Activated CD4-positive, alpha-beta T cell treated with anti-CD3 and anti-CD28 coated beads for 36 hours (primary cell): ENCODE data around the gene CTSC. TPM values are rescaled to one million over a fixed set of nuclear protein-coding genes. Genes with fewer than 3 reads are reported as not detected.

Experiments
- ATAC-seq: fragments of 200-7000 bp; cut with Tn5 transposase; one replicate; pipeline ENCODE4 v1.10.0; 2021; ENCODE audit warnings: mild to moderate bottlenecking, moderate library complexity
- CTCF ChIA-PET: fragments of 350-600 bp; sonication (Branson Sonifier 250); formaldehyde crosslinking; loops from one replicate; lab custom pipeline; 2021; ENCODE audit warnings: antibody characterized with exemption; lab: Charles Lee
- POLR2A ChIA-PET: fragments of 350-600 bp; sonication (Branson Sonifier 250); formaldehyde crosslinking; loops from one replicate; lab custom pipeline; 2021; ENCODE audit warnings: antibody characterized with exemption, inconsistent platforms; lab: Charles Lee
- DNase-seq: peaks from one replicate; pipeline ENCODE4 v3.0.0-alpha.2; 2020
- H3K27ac Mint-ChIP-seq: one replicate; pipeline ENCODE4 v1.8.0; 2021; ENCODE audit warnings: mixed read lengths
- H3K27me3 Mint-ChIP-seq: one replicate; pipeline ENCODE4 v1.8.0; 2021; ENCODE audit warnings: mixed read lengths
- H3K36me3 Mint-ChIP-seq: one replicate; pipeline ENCODE4 v1.8.0; 2021; ENCODE audit warnings: low read depth, mixed read lengths
- H3K4me1 Mint-ChIP-seq: one replicate; pipeline ENCODE4 v1.8.0; 2021; ENCODE audit warnings: mixed read lengths
- H3K4me3 Mint-ChIP-seq: one replicate; pipeline ENCODE4 v1.8.0; 2021; ENCODE audit warnings: mild to moderate bottlenecking, moderate library complexity, mixed read lengths
- H3K9me3 Mint-ChIP-seq: one replicate; pipeline ENCODE4 v1.8.0; 2021; ENCODE audit warnings: low read depth, mixed read lengths
- intact Hi-C, 2 experiments: fragments of 100-400 bp; cut with DNase I in 1 of 2; cut with micrococcal nuclease in 1 of 2; formaldehyde crosslinking; loops; one replicate each; pipeline versions ENCODE4 v1.14.2 to v1.15.1; 2022 to 2024; cut with DNase I, micrococcal nuclease
- total RNA-seq, 2 experiments: library from RNA; stranded (reverse); gene quantifications; one replicate each; pipeline ENCODE4 v1.2.3, GENCODE V29; 2021

CTSC gene
- total RNA-seq, 2 experiments from 2014 or later: 53.1 to 59.4 TPM

- Mint-ChIP-seq H3K9me3 (no peaks in the 10 kb centered on the region), H3K4me3 (no peak overlapping the region), H3K36me3 (peaks cover 2% of the 10 kb centered on the region), H3K4me1 (peaks cover 38% of the 10 kb centered on the region), H3K27me3 (no peaks in the 10 kb centered on the region), H3K27ac (no peak overlapping the region)
- intact Hi-C loops: no loop called here
- CTCF ChIA-PET: interaction anchor here (0.8 kb wide), 1 partner anchor 16 kb away, joined by 4 read pairs; the partner anchor contains the start of gene CTSC
- DNase-seq (no peak), ATAC-seq (no peak)
- POLR2A ChIA-PET: no interaction called here
These were observed 15.8 kb upstream of the CTSC start for GRCh38 chr11:88353386-88353785.

- Mint-ChIP-seq H3K27ac (no peak overlapping the region), H3K9me3 (no peaks in the 10 kb centered on the region), H3K4me3 (no peak overlapping the region), H3K4me1 (peaks cover 28% of the 10 kb centered on the region), H3K36me3 (peaks cover 2% of the 10 kb centered on the region), H3K27me3 (no peaks in the 10 kb centered on the region)
- ChIA-PET POLR2A (no interaction called here), CTCF (no interaction called here)
- DNase-seq (no peak), ATAC-seq (no peak)
- intact Hi-C loops: no loop called here
These were observed 14.6 kb upstream of the CTSC start for GRCh38 chr11:88352139-88352538.

- intact Hi-C loops: no loop called here
- H3K4me3 Mint-ChIP-seq: no peak overlapping the region
- H3K4me1 Mint-ChIP-seq: peaks cover 20% of the 10 kb centered on the region
- peaks cover 2% of the 10 kb centered on the region for H3K36me3 Mint-ChIP-seq
- H3K27ac Mint-ChIP-seq: no peak overlapping the region
- H3K9me3 Mint-ChIP-seq: no peaks in the 10 kb centered on the region
- POLR2A ChIA-PET: no interaction called here
- no peaks in the 10 kb centered on the region for H3K27me3 Mint-ChIP-seq
- CTCF ChIA-PET: no interaction called here
- DNase-seq (no peak), ATAC-seq (no peak)
These were observed 11.3 kb upstream of the CTSC start for GRCh38 chr11:88348870-88349269.

GRCh38 chr11:88345949-88346348 lies 8.4 kb upstream of the CTSC start:
- Mint-ChIP-seq H3K4me1 (peaks cover 12% of the 10 kb centered on the region), H3K4me3 (no peak overlapping the region), H3K9me3 (no peaks in the 10 kb centered on the region), H3K27ac (no peak overlapping the region), H3K36me3 (peaks cover 2% of the 10 kb centered on the region), H3K27me3 (no peaks in the 10 kb centered on the region)
- POLR2A ChIA-PET: no interaction called here
- DNase-seq (no peak), ATAC-seq (no peak)
- intact Hi-C loops: no loop called here
- CTCF ChIA-PET: interaction anchor here (2.1 kb wide), 1 partner anchor 10 kb away, joined by 4 read pairs; no protein-coding TSS in a partner anchor

GRCh38 chr11:88345408-88345807 lies 7.9 kb upstream of the CTSC start:
- no peaks in the 10 kb centered on the region for H3K9me3 Mint-ChIP-seq
- no peak overlapping the region for H3K27ac Mint-ChIP-seq
- H3K4me3 Mint-ChIP-seq: no peak overlapping the region
- ATAC-seq (peak; percentile 74), DNase-seq (no peak)
- CTCF ChIA-PET: interaction anchor here (0.8 to 2.1 kb wide), 2 partner anchors 10 to 78 kb away, joined by 3 to 4 read pairs; no protein-coding TSS in a partner anchor
- H3K36me3 Mint-ChIP-seq: peaks cover 2% of the 10 kb centered on the region
- peaks cover 12% of the 10 kb centered on the region for H3K4me1 Mint-ChIP-seq
- intact Hi-C loops: no loop called here
- POLR2A ChIA-PET: interaction anchor here (0.8 kb wide), 1 partner anchor 12 kb away, joined by 4 read pairs; no protein-coding TSS in a partner anchor
- no peaks in the 10 kb centered on the region for H3K27me3 Mint-ChIP-seq

GRCh38 chr11:88344869-88345268 lies 7.3 kb upstream of the CTSC start:
- DNase-seq: no peak
- Mint-ChIP-seq H3K9me3 (no peaks in the 10 kb centered on the region), H3K27me3 (no peaks in the 10 kb centered on the region), H3K27ac (no peak overlapping the region), H3K4me1 (peaks cover 17% of the 10 kb centered on the region), H3K36me3 (peaks cover 2% of the 10 kb centered on the region), H3K4me3 (no peak overlapping the region)
- CTCF ChIA-PET: interaction anchor here (0.7 to 2.1 kb wide), 3 partner anchors 11 to 79 kb away, joined by 3 to 4 read pairs (median 3); no protein-coding TSS in a partner anchor
- intact Hi-C loops: no loop called here
- ATAC-seq: no peak
- POLR2A ChIA-PET: interaction anchor here (0.6 to 0.8 kb wide), 2 partner anchors 10 to 12 kb away, joined by 4 to 8 read pairs; no protein-coding TSS in a partner anchor

GRCh38 chr11:88341522-88342251 lies 4.2 kb upstream of the CTSC start:
- CTCF ChIA-PET: no interaction called here
- intact Hi-C loops: no loop called here
- H3K36me3 Mint-ChIP-seq: no peaks in the 10 kb centered on the region
- DNase-seq (no peak), ATAC-seq (no peak)
- peaks cover 32% of the 10 kb centered on the region for H3K4me1 Mint-ChIP-seq
- H3K9me3 Mint-ChIP-seq: no peaks in the 10 kb centered on the region
- H3K27me3 Mint-ChIP-seq: no peaks in the 10 kb centered on the region
- POLR2A ChIA-PET: no interaction called here
- no peak overlapping the region for H3K4me3 Mint-ChIP-seq
- no peak overlapping the region for H3K27ac Mint-ChIP-seq

- no peak for ATAC-seq
- no peak overlapping the region for H3K4me3 Mint-ChIP-seq
- peaks cover 28% of the 10 kb centered on the region for H3K4me1 Mint-ChIP-seq
- no peak for DNase-seq
- ChIA-PET POLR2A (no interaction called here), CTCF (interaction anchor here (0.9 kb wide), 1 partner anchor 17 kb away, joined by 3 read pairs; no protein-coding TSS in a partner anchor)
- H3K9me3 Mint-ChIP-seq: no peaks in the 10 kb centered on the region
- H3K27me3 Mint-ChIP-seq: no peaks in the 10 kb centered on the region
- no peak overlapping the region for H3K27ac Mint-ChIP-seq
- intact Hi-C loops: no loop called here
- peaks cover 5% of the 10 kb centered on the region for H3K36me3 Mint-ChIP-seq
These were observed 2.9 kb upstream of the CTSC start for GRCh38 chr11:88340366-88340935.

GRCh38 chr11:88337987-88338668 lies 592 bp upstream of the CTSC start:
- intact Hi-C loops: loop anchor here (1.0 to 5.0 kb wide), 8 partner anchors 16 to 199 kb away; no protein-coding TSS in a partner anchor
- peak; percentile 73 for ATAC-seq
- Mint-ChIP-seq H3K36me3 (peaks cover 21% of the 10 kb centered on the region), H3K4me3 (peak overlapping the region; percentile 99), H3K4me1 (peaks cover 42% of the 10 kb centered on the region), H3K27me3 (no peaks in the 10 kb centered on the region), H3K9me3 (no peaks in the 10 kb centered on the region), H3K27ac (peak overlapping the region; percentile 89)
- ChIA-PET POLR2A (interaction anchor here (0.6 to 2.2 kb wide), 6 partner anchors 10 to 187 kb away, joined by 3 to 13 read pairs (median 6); no protein-coding TSS in a partner anchor), CTCF (interaction anchor here (0.9 to 1.5 kb wide), 3 partner anchors 15 to 19 kb away, joined by 3 to 11 read pairs (median 4); no protein-coding TSS in a partner anchor)
- peak; percentile 76 for DNase-seq

GRCh38 chr11:88335284-88335683 lies 2.3 kb downstream of the CTSC start:
- Mint-ChIP-seq H3K27ac (peak overlapping the region; percentile 77), H3K36me3 (peaks cover 39% of the 10 kb centered on the region), H3K4me3 (peak overlapping the region; percentile 99), H3K4me1 (peaks cover 61% of the 10 kb centered on the region), H3K9me3 (no peaks in the 10 kb centered on the region), H3K27me3 (no peaks in the 10 kb centered on the region)
- ChIA-PET POLR2A (no interaction called here), CTCF (interaction anchor here (1.6 kb wide), 1 partner anchor 20 kb away, joined by 8 read pairs; no protein-coding TSS in a partner anchor)
- DNase-seq (no peak), ATAC-seq (no peak)
- intact Hi-C loops: loop anchor here in 1 of 2 experiments (5.0 kb wide), 1 partner anchor 202 kb away; no protein-coding TSS in a partner anchor

GRCh38 chr11:88333862-88334261 lies 3.7 kb downstream of the CTSC start:
- Mint-ChIP-seq H3K27me3 (no peaks in the 10 kb centered on the region), H3K4me1 (peaks cover 61% of the 10 kb centered on the region), H3K9me3 (no peaks in the 10 kb centered on the region), H3K4me3 (no peak overlapping the region), H3K36me3 (peaks cover 51% of the 10 kb centered on the region), H3K27ac (peak overlapping the region; percentile 42)
- ChIA-PET POLR2A (interaction anchor here (0.7 kb wide), 1 partner anchor 20 kb away, joined by 3 read pairs; no protein-coding TSS in a partner anchor), CTCF (interaction anchor here (1.6 kb wide), 1 partner anchor 21 kb away, joined by 8 read pairs; no protein-coding TSS in a partner anchor)
- intact Hi-C loops: loop anchor here in 1 of 2 experiments (1.0 kb wide), 2 partner anchors 23 to 155 kb away; no protein-coding TSS in a partner anchor
- no peak for DNase-seq
- no peak for ATAC-seq
